NB4 (cell line): ENCODE data around the gene ZCCHC7.

ENCODE experiments used
- DNase-seq: peaks from one replicate; pipeline ENCODE4 v3.0.0; 2010; ENCODE audit warnings: low read depth
- H3K4me3 ChIP-seq: one replicate; pipeline ENCODE4 v1.5.1; 2011; ENCODE audit warnings: mild to moderate bottlenecking, low read depth, low read length, moderate library complexity
- CTCF ChIP-seq: IDR thresholded peaks from one replicate; pipeline ENCODE4 v1.5.1; 2012; ENCODE audit warnings: low read depth, low read length
- MYC ChIP-seq: IDR thresholded peaks from 2 replicates; pipeline ENCODE4 v1.6.1; 2011; ENCODE audit warnings: low read depth, low read length
- POLR2A ChIP-seq: IDR thresholded peaks from 2 replicates; pipeline ENCODE4 v1.6.1; 2011; ENCODE audit warnings: mild to moderate bottlenecking; ENCODE audit not compliant: insufficient read length; ENCODE audit errors: extremely low read depth
- TF ChIP-seq, protein P1 (sequence below): IDR thresholded peaks from 2 replicates; pipeline ENCODE4 v1.6.1; 2011; ENCODE audit warnings: low read depth, low read length

Gene ZCCHC7

GRCh38 chr9:37283730-37284325, 163.5 kb downstream of the ZCCHC7 start:
- no peak overlapping the region for H3K4me3 ChIP-seq
- TF ChIP-seq, protein P1, sequence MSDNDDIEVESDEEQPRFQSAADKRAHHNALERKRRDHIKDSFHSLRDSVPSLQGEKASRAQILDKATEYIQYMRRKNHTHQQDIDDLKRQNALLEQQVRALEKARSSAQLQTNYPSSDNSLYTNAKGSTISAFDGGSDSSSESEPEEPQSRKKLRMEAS: no peak
- TF ChIP-seq POLR2A: no peak
- no peak for TF ChIP-seq CTCF
- no peak for TF ChIP-seq MYC
- peak; percentile 11 for DNase-seq

GRCh38 chr9:37284636-37285035, 164.3 kb downstream of the ZCCHC7 start:
- no peak for DNase-seq
- H3K4me3 ChIP-seq: no peak overlapping the region
- TF ChIP-seq CTCF (no peak), MYC (no peak), POLR2A (no peak)
- TF ChIP-seq, protein P1: no peak

DNA sequence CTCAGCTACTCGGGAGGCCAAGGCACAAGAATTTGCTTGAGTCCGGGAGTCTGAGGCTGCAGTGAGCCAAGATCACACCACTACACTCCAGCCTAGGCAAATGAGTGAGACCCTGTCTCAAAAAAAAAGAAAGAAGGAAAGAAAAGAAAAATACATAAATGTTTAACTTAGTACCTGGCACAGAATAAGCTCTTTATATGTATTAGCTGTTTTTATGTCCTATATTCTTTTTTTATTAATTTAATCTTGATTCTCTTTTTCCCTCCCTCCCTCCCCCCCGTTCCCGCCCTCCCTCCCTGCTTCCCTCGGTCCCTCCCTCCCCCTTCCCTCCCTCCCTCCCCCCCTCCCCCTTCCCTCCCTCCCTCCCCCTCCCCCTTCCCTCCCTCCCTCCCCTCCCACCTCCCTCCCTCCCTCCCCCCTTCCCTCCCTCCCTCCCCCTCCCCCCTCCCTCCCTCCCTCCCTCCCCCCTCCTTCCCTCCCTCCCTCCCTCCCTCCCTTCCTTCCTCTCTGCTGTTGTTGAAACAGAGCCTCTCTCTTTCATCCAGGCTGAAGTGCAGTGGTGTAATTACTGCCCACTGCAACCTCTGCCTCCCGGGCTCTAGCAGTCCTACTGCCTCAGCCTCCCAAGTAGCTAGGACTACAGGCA, 166.3 kb downstream of the ZCCHC7 start:
- no peak overlapping the region for H3K4me3 ChIP-seq
- TF ChIP-seq MYC: no peak
- TF ChIP-seq, protein P1: no peak
- TF ChIP-seq CTCF: no peak
- TF ChIP-seq POLR2A: no peak
- no peak for DNase-seq

DNA sequence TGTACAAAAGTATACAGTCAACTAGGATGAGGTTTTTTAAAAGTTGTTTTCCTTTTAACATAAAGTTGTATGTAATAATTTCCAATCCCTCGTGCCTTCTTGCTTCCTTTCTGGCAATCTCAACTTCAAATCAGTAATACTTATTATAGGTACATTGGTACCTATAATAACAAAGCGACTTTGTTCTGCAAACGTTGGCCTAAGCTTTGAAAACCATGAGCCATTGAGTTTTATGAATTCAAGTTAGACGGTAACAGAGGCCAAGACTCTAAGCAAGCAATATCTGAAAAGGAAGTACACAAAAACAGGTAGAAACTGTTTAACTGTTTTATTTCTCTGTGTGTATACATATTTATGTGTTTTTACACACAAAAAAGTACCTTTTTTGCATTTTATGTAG, 166.9 kb downstream of the ZCCHC7 start:
- H3K4me3 ChIP-seq: no peak overlapping the region
- TF ChIP-seq, protein P1: no peak
- TF ChIP-seq MYC: no peak
- no peak for TF ChIP-seq CTCF
- TF ChIP-seq POLR2A: no peak
- no peak for DNase-seq

GRCh38 chr9:37289631-37290030, 169.3 kb downstream of the ZCCHC7 start:
- no peak for DNase-seq
- no peak overlapping the region for H3K4me3 ChIP-seq
- TF ChIP-seq POLR2A: no peak
- no peak for TF ChIP-seq MYC

- TF ChIP-seq POLR2A (no peak), MYC (no peak), CTCF (no peak)
- TF ChIP-seq, protein P1: no peak
- DNase-seq: no peak
- H3K4me3 ChIP-seq: peak overlapping the region; percentile 44
Observed at GRCh38 chr9:37290366-37290939, 170.1 kb downstream of the ZCCHC7 start.
